Measurements from ENCODE around the gene GALT.
"Not testable (repeated sequence)": the region's sequence is repeated elsewhere in the genome, so short reads cannot be mapped to it uniquely, and the experiment has no call there.

The GALT gene

DNA sequence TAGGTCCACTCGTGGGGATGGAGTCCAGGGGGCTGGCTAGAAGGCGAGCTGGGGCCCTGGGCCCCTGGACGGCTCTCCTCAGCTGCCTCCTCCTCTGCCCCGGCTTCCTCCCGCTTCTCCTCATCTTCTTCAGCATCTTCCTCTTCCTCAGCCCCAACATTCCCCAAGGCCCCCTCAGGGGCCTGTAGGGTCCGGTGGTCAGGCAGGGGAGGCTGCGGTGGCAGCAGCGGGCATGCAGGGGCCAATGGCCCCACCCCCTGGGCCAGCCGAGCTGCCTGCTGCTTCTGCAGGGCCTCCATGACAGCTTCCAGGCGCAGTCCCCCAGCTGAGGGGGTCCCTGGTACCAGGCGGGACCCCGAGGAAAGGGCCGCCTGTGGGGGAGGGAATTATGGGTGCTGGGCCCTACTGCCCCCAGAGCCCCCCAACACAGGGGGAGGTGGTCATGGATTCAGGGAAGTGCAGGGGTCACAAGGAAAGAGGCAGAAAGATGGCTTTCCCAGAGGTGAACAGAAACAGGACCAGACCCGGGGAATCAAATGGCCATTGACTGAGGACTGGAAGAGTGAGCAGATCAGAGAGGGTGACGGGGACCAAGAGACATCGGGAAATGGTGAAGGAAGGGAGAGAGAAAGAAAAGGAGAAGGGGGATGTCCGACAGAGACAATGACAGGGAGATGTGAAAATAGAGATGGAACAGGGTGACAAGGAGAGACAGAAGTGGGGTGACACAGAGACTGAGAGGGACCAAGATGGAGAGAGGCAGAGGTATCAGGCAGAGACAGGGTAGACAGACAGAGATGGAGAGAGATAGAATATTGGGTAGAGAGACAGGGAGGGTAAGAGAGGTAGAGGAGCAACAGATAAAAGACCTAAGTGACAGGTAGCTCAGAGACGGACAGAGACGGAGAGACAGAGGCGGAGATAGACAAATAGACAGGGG is 18.5 kb upstream of the GALT start:
- DNase-seq: no peak

DNA sequence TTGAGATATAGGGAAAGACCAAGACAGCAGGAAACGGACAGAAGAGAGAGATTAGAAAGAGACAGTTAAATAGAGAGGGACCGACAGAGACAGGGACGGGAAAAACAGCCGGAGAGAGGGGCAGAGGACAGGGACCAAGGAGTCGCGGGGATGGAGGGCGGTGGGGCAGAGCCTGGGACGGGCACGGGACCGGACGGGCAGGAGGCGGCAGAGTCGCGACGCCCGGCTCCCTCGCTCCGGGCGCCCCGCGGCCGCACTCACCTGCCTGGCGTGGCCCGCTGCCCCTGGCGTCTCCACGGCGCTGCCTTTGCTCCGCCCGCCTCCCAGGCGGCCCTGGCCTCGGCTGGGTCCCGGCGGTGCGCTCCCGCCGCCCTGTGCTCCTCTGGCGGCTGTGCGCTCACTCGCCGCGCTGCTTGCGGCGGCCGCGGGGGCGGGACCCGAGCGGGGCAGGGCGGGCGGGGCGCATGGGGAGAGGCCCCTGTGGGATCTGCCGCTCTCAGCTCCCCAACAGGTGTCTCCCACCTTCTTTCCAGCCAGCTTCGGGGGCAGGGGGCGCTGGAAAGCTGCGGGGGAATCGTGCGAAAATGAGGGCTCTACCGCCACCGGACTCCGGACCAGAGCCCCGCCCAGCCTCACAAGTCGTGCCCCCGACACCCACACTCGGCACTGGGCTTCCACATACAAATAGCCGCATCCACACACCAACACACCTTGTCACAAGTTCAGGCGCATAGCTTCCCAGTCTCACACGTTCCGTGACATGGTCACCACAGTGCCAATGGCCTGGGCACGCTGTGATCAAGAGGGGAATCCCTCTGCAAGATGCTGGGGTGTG is 17.6 kb upstream of the GALT start, which contains the start of gene ARID3C:
Gene ARID3C (minus strand): TSS at position 411 of the 835 bp plus-strand sequence. CDS start 1,052 bp downstream, outside the sequence.
- no peak for DNase-seq

DNA sequence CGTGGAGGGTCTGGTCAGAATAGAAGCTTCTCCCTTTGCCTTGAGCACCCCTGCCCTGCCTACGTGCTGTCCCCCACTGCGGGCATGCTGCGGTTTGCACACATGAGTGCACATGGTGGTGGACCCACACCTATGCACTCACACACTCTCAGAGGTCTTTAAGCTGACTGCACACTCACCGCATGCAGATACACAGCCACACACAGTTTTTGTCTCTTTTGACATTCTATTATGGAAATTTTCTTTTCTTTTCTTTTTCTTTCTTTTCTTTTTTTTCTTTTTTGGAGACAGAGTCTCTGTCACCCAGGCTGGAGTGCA is 17.0 kb upstream of the GALT start:
- no peak for DNase-seq

DNA sequence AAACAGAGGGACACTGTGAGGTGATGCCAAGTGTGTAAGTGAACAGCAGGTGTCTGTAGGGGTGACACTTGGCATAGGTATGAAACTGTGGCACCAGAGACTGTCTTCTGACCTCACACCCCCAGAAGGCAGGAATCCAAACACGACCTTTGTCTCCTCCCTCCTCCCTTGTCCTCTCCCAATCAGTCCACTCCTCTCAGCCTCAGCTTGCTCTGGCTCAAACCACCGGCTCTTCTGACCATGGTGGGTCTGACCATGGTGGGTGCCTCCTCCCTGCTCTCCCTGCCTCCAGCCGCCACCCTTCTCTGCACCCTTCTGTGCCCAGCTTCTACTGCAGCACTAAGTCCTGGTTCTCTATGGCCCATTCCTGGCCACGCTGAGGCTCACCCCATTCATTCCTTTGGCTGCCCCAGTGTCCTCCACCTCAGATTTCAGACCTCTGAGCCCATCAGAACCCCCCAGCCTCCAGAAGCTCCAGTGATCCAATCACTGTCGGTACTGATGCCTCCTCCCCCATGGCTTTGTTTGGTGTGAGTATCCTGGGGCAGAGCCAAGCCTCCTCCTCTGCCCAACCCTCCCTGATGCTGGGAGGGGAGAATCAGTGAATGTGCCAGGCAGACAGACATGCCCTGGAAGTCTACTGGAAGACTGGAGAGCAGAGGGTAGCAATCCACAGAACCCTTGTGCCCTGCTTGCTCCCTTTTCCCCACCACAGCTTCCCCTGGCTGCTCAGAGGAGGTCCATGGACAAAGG is 15.9 kb upstream of the GALT start:
- no peak for DNase-seq

DNA sequence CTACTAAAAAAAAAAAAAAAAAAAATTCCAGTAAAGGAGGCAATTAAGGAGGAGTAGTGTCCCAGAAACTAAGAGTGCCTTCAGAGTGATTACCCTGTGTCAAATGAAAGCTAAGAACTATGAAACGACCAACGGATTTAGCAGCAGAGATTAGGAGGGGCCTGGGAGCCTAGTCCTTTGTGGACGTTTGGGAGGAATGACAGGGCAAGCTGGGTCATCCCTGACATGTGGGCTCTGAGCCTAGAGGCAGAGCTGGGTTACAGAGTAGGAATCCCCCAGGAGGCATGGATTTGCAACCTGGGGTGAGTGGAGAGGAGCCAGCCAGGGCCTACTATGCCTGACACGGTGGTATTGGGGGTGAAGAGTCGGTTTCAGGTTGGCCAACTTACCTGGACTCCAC is 13.3 kb upstream of the GALT start:
- no peak for DNase-seq

DNA sequence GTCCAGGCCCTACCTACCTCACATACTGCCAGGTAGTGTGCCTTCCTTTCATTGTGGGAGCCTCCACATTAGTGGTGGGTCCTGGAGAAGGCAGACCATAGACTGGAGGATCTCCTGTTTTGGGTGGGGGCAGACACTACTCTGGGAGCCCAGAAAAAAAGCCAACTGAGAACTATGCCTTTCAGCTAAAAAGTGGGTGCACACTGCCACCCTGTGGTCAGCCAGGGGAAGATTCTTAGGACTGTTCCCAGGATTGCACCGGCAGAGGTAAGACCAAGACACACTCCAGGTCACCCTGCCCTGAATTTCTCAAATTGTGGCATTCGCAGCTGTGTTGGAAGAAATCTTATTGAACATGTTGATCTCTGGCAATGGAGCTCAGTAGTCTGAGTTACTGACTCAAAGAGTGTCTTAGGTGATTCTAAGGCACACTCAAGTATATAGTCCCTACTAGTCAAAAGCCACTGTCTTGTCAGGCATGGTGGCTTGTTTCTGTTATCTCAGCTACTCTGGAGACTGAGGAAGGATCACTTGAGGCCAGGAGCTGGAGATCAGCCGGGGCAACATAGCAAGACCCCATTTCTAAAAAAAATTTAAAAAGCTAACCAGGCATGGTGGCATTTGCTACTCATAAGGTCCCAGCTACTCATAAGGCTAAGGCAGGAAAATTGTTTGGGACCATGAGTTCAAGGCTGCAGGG is 12.5 kb upstream of the GALT start:
- peak; percentile 28 to 72 for DNase-seq

DNA sequence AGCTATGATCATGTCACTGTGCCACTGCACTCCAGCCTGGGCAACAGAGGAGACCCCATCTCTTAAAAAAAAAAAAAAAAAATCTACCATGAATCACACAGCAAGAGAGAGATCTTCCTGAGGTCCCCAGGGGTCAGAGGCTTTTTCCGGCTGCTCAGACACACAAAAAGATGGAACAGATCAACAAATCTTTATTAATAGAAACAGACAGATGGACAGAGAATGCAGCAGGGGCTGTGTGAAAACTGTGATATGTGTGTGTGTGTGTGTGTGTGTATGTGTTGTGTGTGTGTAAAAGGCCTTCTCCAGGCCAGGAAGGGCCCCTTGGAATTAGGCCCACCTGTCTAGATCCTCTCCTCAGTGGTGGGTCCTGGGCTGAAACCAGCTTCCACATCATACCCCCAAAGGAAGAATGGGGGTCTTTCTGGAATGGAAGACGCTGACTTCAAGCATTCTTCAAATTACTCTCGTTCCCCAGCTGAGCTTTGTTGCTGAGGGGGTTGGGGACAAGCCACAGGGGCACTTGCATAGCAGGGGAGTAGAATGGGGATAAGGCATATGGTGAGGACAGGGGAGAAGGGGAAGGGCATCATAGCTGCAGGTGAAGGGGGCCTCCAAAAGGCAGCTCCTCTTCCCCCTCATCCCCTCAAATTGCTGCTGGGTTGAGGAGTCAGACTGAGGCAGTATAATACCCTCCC is 11.8 kb upstream of the GALT start:
- no peak for DNase-seq

DNA sequence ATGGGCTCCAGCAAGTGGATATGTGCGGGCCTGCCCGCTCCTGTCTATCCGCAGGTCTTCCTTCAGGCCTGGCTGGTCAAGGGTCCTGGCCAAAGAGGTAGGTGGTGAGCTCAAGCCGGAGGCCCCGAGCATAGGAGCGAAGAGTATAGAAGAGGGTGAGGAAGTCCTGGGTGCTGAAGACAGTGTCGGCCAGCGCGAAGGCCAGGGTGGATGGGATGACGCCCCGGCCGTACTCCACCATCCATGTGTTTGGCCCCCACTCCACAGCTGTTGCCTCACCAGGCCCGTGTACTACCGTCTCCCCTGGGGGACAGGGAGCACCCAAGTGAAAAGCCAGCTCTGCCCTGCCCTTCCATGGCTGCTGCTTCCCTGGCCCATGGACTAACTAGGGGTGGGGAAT is 10.9 kb upstream of the GALT start:
- DNase-seq: no peak

DNA sequence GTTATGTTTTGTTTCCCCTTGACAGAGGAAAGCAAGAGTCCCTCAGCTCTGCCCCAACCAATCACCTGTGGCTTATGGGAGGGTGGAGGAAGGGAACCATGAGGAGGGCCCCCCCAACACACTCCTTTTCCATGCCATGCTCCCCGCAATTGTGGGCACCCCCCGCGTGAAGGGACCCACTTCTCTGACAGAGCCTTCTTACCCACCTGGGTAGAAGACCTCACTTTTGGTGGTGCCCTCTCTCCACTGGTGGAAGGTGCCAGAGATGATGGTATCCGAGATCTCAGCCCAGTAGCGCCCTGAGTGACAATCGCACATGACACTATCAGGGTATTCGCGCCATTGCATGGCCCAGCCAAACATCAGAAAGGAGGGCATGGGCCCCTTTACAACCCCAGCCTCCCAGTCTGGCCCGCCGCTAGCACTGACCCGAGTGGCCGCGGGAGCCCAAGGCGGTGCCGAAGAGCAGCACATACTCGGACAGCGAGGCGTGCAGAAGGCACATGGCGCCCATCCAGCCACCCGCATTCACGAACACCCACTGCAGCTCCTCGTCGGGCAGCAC is 9.6 kb upstream of the GALT start:
- DNase-seq: no peak

DNA sequence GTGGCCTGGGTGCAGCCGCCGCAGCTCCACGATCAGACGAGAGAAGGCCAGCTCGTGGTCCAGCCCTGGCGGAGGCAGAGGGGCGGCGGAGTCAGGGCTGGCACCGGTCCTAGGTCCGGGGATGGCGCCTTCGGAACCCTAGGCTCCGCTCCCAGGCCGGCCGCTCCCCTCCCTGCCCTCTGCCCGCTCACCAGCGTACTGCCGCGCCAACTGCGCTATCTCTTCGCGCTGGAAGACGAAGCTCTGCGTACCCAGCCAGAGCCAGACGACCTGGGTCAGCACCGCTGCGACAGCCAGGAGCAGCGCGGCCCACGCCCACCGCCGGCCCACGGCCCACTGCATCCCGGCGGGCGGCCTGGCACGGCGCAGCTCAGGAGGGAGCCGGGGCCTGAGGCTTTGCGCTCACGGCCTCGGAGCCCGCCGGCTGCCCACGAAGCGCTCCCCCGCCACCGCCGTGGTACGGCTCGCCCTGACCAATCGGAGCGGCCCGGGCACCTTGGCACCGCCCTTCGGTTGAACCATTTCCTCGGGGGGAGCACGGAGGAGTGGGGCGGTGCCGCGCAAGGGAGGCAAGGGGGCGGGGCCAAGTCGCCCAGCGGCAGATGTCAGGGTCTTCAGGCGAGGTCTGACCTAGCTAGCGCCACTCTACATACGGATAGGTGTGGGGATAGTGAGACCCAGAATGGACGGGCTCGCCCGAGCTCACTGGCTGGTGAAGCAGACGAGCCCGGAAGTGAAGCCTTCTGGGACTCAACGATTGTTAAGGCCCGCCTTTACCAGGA is 8.9 kb upstream of the GALT start, which contains the start of gene SIGMAR1:
Gene SIGMAR1 (minus strand): TSS at position 432 of the 782 bp plus-strand sequence. CDS start 90 bp downstream, at position 342.
- DNase-seq: peak; percentile 50 to 77

DNA sequence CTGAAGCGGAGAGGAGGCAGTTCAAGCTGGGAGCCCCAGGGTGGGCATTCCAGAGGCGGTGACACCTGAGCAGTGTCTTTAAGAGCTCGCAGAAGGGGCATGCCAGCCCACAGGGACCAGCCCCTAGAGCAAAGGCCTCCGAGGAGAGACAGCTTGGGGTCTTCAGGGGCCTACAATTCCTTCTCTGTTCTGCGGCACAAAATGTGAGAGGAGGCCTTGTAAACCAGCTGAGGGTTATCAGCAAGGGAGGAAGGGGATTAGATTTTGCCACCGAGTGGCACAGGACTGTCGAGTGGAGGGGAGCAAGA is 8.4 kb upstream of the GALT start:
- no peak for DNase-seq

DNA sequence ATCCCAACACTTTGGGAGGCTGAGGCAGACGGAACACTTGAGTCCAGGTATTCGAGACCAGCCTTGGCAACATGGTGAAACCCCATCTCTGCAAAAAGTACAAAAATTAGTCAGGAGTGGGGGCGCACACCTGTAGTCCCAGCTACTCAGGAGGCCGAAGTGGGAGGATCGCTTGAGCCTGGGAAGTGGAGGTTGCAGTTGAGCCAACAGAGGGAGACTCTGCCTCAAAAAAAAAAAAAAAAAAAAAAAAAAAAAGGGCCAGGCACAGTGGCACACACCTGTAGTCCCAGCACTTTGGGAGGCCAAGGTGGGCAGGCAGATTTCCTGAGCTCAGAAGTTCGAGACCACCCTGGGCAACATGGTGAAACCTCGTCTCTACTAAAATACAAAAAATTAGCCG is 7.2 kb upstream of the GALT start:
- DNase-seq: not testable (repeated sequence)

DNA sequence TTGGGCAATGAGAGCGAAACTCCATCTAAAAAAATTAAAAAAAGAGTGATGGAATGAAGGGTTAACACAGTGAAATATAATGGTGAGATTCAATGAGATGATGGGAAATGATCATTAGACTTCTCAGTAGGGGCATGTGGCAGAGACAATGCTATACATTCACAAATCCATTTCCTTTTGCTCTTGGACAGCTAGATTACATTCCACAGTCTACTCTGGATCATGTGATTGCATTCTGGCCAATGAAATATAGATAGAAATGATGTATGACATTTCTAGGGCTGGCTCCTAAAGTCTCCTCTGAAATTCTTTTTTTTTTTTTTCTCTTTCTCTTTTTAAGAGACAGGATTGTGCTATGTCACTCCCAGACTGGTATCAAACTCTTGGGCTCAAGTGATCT is 3.8 kb upstream of the GALT start:
- DNase-seq: no peak

DNA sequence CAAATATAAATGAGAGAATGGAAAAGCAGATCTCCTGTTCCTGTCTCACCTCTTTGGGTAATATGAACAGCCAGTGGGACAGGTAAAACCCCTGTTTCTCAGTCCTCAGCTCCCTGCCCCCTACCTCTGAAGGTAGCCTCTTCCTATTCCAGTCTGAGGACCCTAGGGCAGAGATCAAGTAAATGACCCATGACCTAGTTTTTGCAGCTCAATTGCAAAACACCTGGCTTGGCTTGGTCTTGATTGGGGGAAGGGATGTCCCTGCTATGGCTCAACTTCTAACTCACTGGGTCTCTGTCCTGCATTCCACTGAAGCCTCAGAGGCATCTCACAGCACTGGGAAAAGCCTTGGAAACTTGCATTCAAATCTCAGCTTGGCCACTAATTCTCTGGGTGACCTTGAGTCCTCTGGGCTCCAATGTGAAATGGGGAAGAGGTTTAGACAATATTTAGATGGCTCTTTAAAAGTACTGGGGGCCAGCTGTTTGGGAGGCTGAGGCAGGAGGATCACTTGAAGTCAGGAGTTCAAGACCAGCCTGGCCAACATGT is 1.6 kb upstream of the GALT start:
- no peak for DNase-seq

DNA sequence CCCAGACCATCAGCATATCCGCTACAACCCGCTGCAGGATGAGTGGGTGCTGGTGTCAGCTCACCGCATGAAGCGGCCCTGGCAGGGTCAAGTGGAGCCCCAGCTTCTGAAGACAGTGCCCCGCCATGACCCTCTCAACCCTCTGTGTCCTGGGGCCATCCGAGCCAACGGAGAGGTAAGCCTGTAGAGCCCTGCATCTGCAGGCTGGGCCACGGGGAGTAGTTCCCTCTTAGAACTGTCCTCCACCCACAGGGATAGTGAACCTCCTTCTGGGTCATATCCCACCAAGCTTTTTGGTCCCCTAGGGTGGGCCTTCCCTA is 569 bp downstream of the GALT start:
- no peak for DNase-seq

DNA sequence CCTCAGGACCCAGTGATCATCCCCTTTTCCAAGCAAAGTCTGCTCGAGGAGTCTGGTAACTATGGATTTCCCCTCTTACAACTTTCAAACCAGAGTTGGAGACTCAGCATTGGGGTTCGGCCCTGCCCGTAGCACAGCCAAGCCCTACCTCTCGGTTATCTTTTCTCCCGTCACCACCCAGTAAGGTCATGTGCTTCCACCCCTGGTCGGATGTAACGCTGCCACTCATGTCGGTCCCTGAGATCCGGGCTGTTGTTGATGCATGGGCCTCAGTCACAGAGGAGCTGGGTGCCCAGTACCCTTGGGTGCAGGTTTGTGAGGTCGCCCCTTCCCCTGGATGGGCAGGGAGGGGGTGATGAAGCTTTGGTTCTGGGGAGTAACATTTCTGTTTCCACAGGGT is 1.2 kb downstream of the GALT start:
- DNase-seq: no peak

DNA sequence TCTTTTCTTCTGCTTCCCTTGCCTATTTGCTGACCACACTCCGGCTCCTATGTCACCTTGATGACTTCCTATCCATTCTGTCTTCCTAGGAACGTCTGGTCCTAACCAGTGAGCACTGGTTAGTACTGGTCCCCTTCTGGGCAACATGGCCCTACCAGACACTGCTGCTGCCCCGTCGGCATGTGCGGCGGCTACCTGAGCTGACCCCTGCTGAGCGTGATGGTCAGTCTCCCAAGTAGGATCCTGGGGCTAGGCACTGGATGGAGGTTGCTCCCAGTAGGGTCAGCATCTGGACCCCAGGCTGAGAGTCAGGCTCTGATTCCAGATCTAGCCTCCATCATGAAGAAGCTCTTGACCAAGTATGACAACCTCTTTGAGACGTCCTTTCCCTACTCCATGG is 2.2 kb downstream of the GALT start:
- no peak for DNase-seq

DNA sequence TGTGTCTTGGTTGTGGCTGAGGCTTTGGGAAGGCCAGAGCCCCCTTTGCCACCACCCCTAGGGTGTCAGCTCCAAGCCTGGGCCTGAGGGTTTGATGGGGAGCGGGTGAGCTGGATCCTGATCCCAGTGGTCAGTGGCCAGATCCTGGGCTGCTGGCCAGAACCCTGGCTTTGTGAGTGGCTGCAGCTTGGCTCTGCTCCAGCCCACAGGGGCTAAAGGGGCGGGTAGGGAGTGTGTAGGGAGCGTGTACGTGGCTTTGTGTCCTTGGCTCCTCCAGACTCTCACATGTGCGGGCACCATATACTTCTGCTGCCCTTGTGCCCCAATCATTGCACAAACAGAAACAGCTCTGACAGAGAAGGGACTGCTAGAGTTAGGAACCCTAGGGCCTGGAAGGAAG is 4.3 kb downstream of the GALT start:
- no peak for DNase-seq

DNA sequence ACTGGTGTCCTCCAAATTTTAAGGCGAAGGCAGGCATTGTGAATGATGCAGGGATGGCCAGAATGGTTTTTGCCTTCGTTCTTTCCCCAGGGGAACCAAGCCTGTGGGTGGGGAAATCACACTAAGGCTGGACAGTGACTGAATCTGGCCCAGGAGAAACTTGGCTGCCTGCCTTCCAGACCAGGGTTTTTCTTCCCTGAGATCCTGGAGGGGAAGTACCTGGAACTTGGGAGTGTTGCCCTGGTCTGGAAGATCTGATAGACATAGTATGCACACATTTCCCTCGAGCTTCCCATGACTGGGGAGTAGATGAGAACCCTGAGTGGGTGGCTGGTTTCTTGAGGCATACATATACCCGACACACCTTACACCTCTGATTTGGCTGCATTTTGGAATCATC is 4.8 kb downstream of the GALT start:
- DNase-seq: no peak

DNA sequence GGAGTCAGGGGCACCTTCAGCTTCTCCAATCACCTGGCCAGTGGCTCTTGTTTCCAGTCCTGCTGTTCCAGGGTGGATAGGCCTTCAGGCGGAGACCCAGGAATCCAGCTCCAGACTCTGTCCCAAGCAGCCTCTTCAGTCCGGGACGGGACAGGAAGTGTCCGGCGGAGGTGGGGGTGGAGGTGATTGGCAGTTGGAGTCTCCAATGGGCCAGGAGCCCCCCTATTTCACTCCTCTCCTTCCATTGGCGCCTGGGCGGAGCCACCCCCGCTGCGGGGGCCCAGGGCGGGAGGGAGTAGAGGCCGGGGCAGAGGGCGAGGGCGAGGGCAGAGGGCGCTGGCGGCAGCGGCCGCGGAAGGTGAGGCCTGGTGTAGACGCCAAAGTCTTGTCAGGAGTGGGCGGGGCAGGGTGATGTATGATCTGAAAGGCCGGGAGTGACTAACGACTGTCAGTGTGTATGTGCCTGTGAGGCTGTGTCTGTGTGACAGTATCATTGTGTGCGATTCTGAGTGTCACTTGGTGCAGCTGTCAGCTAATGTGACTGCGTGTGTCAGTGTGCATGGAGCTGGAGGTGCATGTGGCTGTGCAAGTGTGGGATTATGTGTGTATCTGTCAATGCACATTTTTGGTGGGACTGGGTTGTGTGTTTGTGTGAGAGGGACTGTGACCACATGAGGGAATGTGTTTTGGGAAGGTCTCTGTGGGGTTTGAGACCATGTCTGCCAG is 5.6 kb downstream of the GALT start, which contains the start of gene IL11RA:
Gene IL11RA (plus strand): TSS at position 310 of the 726 bp plus-strand sequence. CDS start 3,033 bp downstream, outside the sequence.
- no peak for DNase-seq
